A673 (cell line): ENCODE results near the gene HBE1. TPM values are rescaled to one million over a fixed set of nuclear protein-coding genes. Genes with fewer than 3 reads are reported as not detected.
"Not testable (repeated sequence)": the region's sequence is repeated elsewhere in the genome, so short reads cannot be mapped to it uniquely, and the experiment has no call there.

Source experiments
- BruUV-seq: library from RNA; stranded (reverse); fragments of 400-500 nt; replicated peaks from 2 replicates; lab custom pipeline; 2021; lab: Mats Ljungman, UMichigan
- CTCF ChIA-PET: fragments of 300-600 bp; sonication (Branson Sonifier 250); formaldehyde crosslinking; loops from one replicate; lab custom pipeline; 2022; ENCODE audit warnings: antibody characterized with exemption; lab: Charles Lee
- POLR2A ChIA-PET: fragments of 300-600 bp; sonication (Branson Sonifier 250); formaldehyde crosslinking; loops from one replicate; lab custom pipeline; 2022; ENCODE audit warnings: antibody characterized with exemption; ENCODE audit not compliant: low non-redundant PET; lab: Charles Lee
- DNase-seq: peaks from one replicate; pipeline ENCODE4 v3.0.0-alpha.2; 2015; ENCODE audit warnings: low spot score
- H3K27ac ChIP-seq: fragments of 200-600 bp; sonication (generic); 2 replicates; pipeline ENCODE4 v1.5.1; 2016; ENCODE audit warnings: mixed run types, low read depth, mild to moderate bottlenecking, mixed read lengths, antibody characterized with exemption, low read length; ENCODE audit not compliant: poor library complexity, severe bottlenecking
- H3K27me3 ChIP-seq: fragments of 200-600 bp; sonication (generic); replicated peaks from 2 replicates; pipeline ENCODE4 v1.6.1; 2017; ENCODE audit warnings: mixed run types, low read depth, mild to moderate bottlenecking, mixed read lengths, antibody characterized with exemption, low read length; ENCODE audit not compliant: insufficient read depth, poor library complexity
- H3K36me3 ChIP-seq: fragments of 200-600 bp; sonication (generic); 2 replicates; pipeline ENCODE4 v1.6.1; 2016; ENCODE audit warnings: mixed run types, mild to moderate bottlenecking, mixed read lengths, antibody characterized with exemption, low read length; ENCODE audit not compliant: insufficient read depth, poor library complexity, severe bottlenecking
- H3K4me1 ChIP-seq: fragments of 200-600 bp; sonication (generic); 2 replicates; pipeline ENCODE4 v1.6.1; 2017; ENCODE audit warnings: mixed run types, mild to moderate bottlenecking, mixed read lengths, antibody characterized with exemption, low read length; ENCODE audit not compliant: insufficient read depth, poor library complexity, severe bottlenecking
- H3K4me3 ChIP-seq: fragments of 200-600 bp; sonication (generic); 2 replicates; pipeline ENCODE4 v1.5.1; 2016; ENCODE audit warnings: low read depth, mixed run types, mild to moderate bottlenecking, mixed read lengths, low read length; ENCODE audit not compliant: poor library complexity, severe bottlenecking
- H3K9me3 ChIP-seq: fragments of 200-600 bp; sonication (generic); 2 replicates; pipeline ENCODE4 v1.6.1; 2016; ENCODE audit warnings: mixed run types, low read depth, mild to moderate bottlenecking, mixed read lengths, antibody characterized with exemption, low read length; ENCODE audit not compliant: poor library complexity, severe bottlenecking
- CTCF ChIP-seq: fragments of 300-800, 200-600 bp; sonication (generic); conservative IDR thresholded peaks from 2 replicates; pipeline ENCODE4 v1.5.1; 2017; ENCODE audit warnings: low read depth, mild to moderate bottlenecking, antibody characterized with exemption, low read length, moderate library complexity, mixed read lengths
- EZH2 ChIP-seq: fragments of 200-600 bp; sonication (generic); IDR thresholded peaks from 2 replicates; pipeline ENCODE4 v1.6.1; 2017; ENCODE audit warnings: borderline replicate concordance, low read depth, mild to moderate bottlenecking, mixed read lengths, antibody characterized with exemption, low read length; ENCODE audit not compliant: poor library complexity, severe bottlenecking
- intact Hi-C: fragments of 100-400 bp; cut with micrococcal nuclease; formaldehyde crosslinking; loops from one replicate; pipeline ENCODE4 v1.10.0; 2022; ENCODE audit not compliant: unreplicated experiment
- total RNA-seq: library from RNA; stranded (reverse); gene quantifications from 2 replicates; pipeline ENCODE4 v1.2.3, GENCODE V29; 2021

The HBE1 gene
- total RNA-seq, 1 experiment from 2014 or later, result not detected

GRCh38 chr11:5297721-5298323, 28.1 kb upstream of the HBE1 start:
- POLR2A ChIA-PET, result no interaction called here
- CTCF ChIA-PET, result no interaction called here

GRCh38 chr11:5294342-5294995, 24.7 kb upstream of the HBE1 start:
- H3K9me3 ChIP-seq, DNase-seq, H3K36me3 ChIP-seq, POLR2A ChIA-PET, H3K27ac ChIP-seq, CTCF ChIA-PET, H3K4me1 ChIP-seq, H3K4me3 ChIP-seq, BruUV-seq, H3K27me3 ChIP-seq: not testable (repeated sequence)
- intact Hi-C loops, result loop anchor here (5.0 kb wide), 1 partner anchor 172 kb away; no protein-coding TSS in a partner anchor

More at GRCh38 chr11:5297721-5298323, 28.1 kb upstream of the HBE1 start:
- TF ChIP-seq EZH2 (no peak), CTCF (no peak)
- intact Hi-C loops, result no loop called here
- Histone ChIP-seq H3K9me3 (no peaks in the 10 kb centered on the region), H3K4me1 (no peaks in the 10 kb centered on the region), H3K36me3 (no peaks in the 10 kb centered on the region), H3K4me3 (no peak overlapping the region), H3K27ac (no peak overlapping the region), H3K27me3 (no peaks in the 10 kb centered on the region)
- DNase-seq, result peak; percentile 64
- BruUV-seq, result no TSS peak

- Histone ChIP-seq H3K4me1 (no peaks in the 10 kb centered on the region), H3K27me3 (no peaks in the 10 kb centered on the region), H3K27ac (no peak overlapping the region), H3K9me3 (no peaks in the 10 kb centered on the region), H3K36me3 (no peaks in the 10 kb centered on the region), H3K4me3 (no peak overlapping the region)
- TF ChIP-seq EZH2, result no peak
- TF ChIP-seq CTCF, result no peak
- CTCF ChIA-PET, result no interaction called here
- POLR2A ChIA-PET, result no interaction called here
- BruUV-seq, result no TSS peak
- DNase-seq, result no peak
- intact Hi-C loops, result loop anchor here (5.0 kb wide), 1 partner anchor 171 kb away; no protein-coding TSS in a partner anchor
Measured at GRCh38 chr11:5293028-5293427, 23.3 kb upstream of the HBE1 start.
